Measurements from ENCODE around the gene RNF180. TPM values are rescaled to one million over a fixed set of nuclear protein-coding genes. Genes with fewer than 3 reads are reported as not detected.

Gene RNF180
- total and polyA plus RNA-seq, 2 donors (not counting 3 experiments of a cell fraction or from before 2014, with no cell fraction given): 0.62 to 5.6 TPM

GRCh38 chr5:64273276-64273675, 107.6 kb downstream of the RNF180 start:
- no TSS peak for BruUV-seq (replicated peaks)
- ChIA-PET CTCF (no interaction called here), POLR2A (no interaction called here)
- Histone ChIP-seq H3K4me2 (ENCODE audit: insufficient read depth, low read length) (no peak overlapping the region), H4K20me1 (replicated peaks; ENCODE audit: control insufficient read depth, extremely low read depth, insufficient read depth, low read length) (no peaks in the 10 kb centered on the region), H3K27ac (ENCODE audit: insufficient read depth, low read depth, low read length) (no peak overlapping the region), H3K4me3 (replicated peaks in 1 of 3; ENCODE audit: insufficient read depth in 1 of 3, low read depth in 1 of 3, low read length in 3 of 3) (no peak overlapping the region), H3K79me2 (ENCODE audit: control insufficient read depth, insufficient read depth, low read length) (no peaks in the 10 kb centered on the region), H3K9me1 (replicated peaks; ENCODE audit: control insufficient read depth, extremely low read depth, insufficient read depth, low read length) (no peaks in the 10 kb centered on the region), H3K36me3 (ENCODE audit: control insufficient read depth in 2 of 2, extremely low read depth in 1 of 2, insufficient read depth in 2 of 2, low read length in 2 of 2) (no peaks in the 10 kb centered on the region), H3K4me1 (ENCODE audit: control insufficient read depth, extremely low read depth, insufficient read depth, low read length) (no peaks in the 10 kb centered on the region), H2AFZ (ENCODE audit: low read depth, low read length) (no peak overlapping the region), H3K27me3 (ENCODE audit: control insufficient read depth in 2 of 2, insufficient read depth in 2 of 2, low read length in 2 of 2) (no peaks in the 10 kb centered on the region), H3K9me3 (replicated peaks; ENCODE audit: control insufficient read depth, insufficient read depth, low read length) (no peaks in the 10 kb centered on the region), H3K9ac (replicated peaks; ENCODE audit: extremely low read depth, insufficient read depth, low read length) (no peak overlapping the region)
- no peak for DNase-seq (ENCODE audit: low read depth, low spot score)
- dilution Hi-C loops (cut with MboI; ENCODE audit: extremely low pct_ligation_motif_present, low sequenced_read_pairs): no loop called here
- FAIRE-seq: no peak
- intact Hi-C loops (cut with micrococcal nuclease): no loop called here
- TF ChIP-seq, protein P1, sequence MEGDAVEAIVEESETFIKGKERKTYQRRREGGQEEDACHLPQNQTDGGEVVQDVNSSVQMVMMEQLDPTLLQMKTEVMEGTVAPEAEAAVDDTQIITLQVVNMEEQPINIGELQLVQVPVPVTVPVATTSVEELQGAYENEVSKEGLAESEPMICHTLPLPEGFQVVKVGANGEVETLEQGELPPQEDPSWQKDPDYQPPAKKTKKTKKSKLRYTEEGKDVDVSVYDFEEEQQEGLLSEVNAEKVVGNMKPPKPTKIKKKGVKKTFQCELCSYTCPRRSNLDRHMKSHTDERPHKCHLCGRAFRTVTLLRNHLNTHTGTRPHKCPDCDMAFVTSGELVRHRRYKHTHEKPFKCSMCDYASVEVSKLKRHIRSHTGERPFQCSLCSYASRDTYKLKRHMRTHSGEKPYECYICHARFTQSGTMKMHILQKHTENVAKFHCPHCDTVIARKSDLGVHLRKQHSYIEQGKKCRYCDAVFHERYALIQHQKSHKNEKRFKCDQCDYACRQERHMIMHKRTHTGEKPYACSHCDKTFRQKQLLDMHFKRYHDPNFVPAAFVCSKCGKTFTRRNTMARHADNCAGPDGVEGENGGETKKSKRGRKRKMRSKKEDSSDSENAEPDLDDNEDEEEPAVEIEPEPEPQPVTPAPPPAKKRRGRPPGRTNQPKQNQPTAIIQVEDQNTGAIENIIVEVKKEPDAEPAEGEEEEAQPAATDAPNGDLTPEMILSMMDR (IDR thresholded peaks at IDR 0.05; ENCODE audit: extremely low read depth in 1 of 2, insufficient read depth in 1 of 2, low read depth in 1 of 2, low read length in 2 of 2): no peak
- TF ChIP-seq JUN (IDR thresholded peaks at IDR 0.05; ENCODE audit: borderline replicate concordance, insufficient read depth, insufficient read length, low read depth): no peak
- TF ChIP-seq MYC (IDR thresholded peaks at IDR 0.05; ENCODE audit: low read depth, low read length): no peak
- TF ChIP-seq POLR2A (IDR thresholded peaks at IDR 0.05; ENCODE audit: low read depth, low read length): no peak
- no peak for TF ChIP-seq GATA2 (IDR thresholded peaks at IDR 0.05; ENCODE audit: insufficient read depth, insufficient read length, low read depth, low read length)
- no peak for TF ChIP-seq EZH2 (IDR thresholded peaks at IDR 0.05; ENCODE audit: borderline replicate concordance, low read depth, low read length, severe bottlenecking)
- no peak for TF ChIP-seq FOS (IDR thresholded peaks at IDR 0.05; ENCODE audit: borderline replicate concordance, insufficient read depth, low read length)
- no peak for TF ChIP-seq POLR2AphosphoS5 (IDR thresholded peaks at IDR 0.05; ENCODE audit: insufficient read depth, low read depth, low read length)
- TF ChIP-seq, protein P2, sequence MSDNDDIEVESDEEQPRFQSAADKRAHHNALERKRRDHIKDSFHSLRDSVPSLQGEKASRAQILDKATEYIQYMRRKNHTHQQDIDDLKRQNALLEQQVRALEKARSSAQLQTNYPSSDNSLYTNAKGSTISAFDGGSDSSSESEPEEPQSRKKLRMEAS (IDR thresholded peaks at IDR 0.05; ENCODE audit: insufficient read depth, insufficient read length): no peak

Measured in endothelial cell of umbilical vein (primary cell).